HG02973 (cell line): ENCODE data around the gene RCOR2.

Experiments used
- ATAC-seq: cut with Tn5 transposase; IDR thresholded peaks from one replicate; pipeline ENCODE4 v1.9.1; 2021; ENCODE audit warnings: moderate library complexity; ENCODE audit not compliant: unreplicated experiment

Gene RCOR2

GRCh38 chr11:63907808-63908530, 9.0 kb downstream of the RCOR2 start:
- no peak for ATAC-seq

- no peak for ATAC-seq
Measured at GRCh38 chr11:63907063-63907462, 9.9 kb downstream of the RCOR2 start.

GRCh38 chr11:63906585-63906984, 10.4 kb downstream of the RCOR2 start:
- no peak for ATAC-seq

- no peak for ATAC-seq
Measured at GRCh38 chr11:63906087-63906486, 10.9 kb downstream of the RCOR2 start.

- no peak for ATAC-seq
Measured at GRCh38 chr11:63905179-63905578, 11.8 kb downstream of the RCOR2 start.

GRCh38 chr11:63904743-63905142, 12.2 kb downstream of the RCOR2 start:
- no peak for ATAC-seq

- ATAC-seq = no peak
Measured at GRCh38 chr11:63903884-63904283, 13.1 kb downstream of the RCOR2 start.

- ATAC-seq = no peak
Measured at GRCh38 chr11:63901660-63902059, 15.3 kb downstream of the RCOR2 start.

- no peak for ATAC-seq
Measured at GRCh38 chr11:63897459-63898146, 19.4 kb downstream of the RCOR2 start.

GRCh38 chr11:63896071-63896470, 20.9 kb downstream of the RCOR2 start:
- no peak for ATAC-seq

- no peak for ATAC-seq
Measured at GRCh38 chr11:63893355-63893754, 23.6 kb downstream of the RCOR2 start.

- ATAC-seq = no peak
Measured at GRCh38 chr11:63892228-63892627, 24.7 kb downstream of the RCOR2 start.

- ATAC-seq = no peak
Measured at GRCh38 chr11:63890368-63890767, 26.6 kb downstream of the RCOR2 start.

GRCh38 chr11:63889344-63889743, 27.6 kb downstream of the RCOR2 start:
- ATAC-seq = no peak

- peak; percentile 53 for ATAC-seq
Measured at GRCh38 chr11:63888170-63889086, 28.5 kb downstream of the RCOR2 start.

GRCh38 chr11:63887386-63887999, 29.5 kb downstream of the RCOR2 start:
- ATAC-seq = no peak

- ATAC-seq = no peak
Measured at GRCh38 chr11:63884196-63884932, 32.6 kb downstream of the RCOR2 start.

GRCh38 chr11:63883791-63884190, 33.2 kb downstream of the RCOR2 start:
- no peak for ATAC-seq

- ATAC-seq = no peak
Measured at GRCh38 chr11:63882555-63883242, 34.3 kb downstream of the RCOR2 start.

- no peak for ATAC-seq
Measured at GRCh38 chr11:63880403-63880790, 36.6 kb downstream of the RCOR2 start.
